Stimulated activated CD4-positive, alpha-beta T cell treated with anti-CD3 and anti-CD28 coated beads, Interleukin-12 subunit alpha, Interleukin-12 subunit beta, amount 100 ng/mL, for 48 hours (primary cell): ENCODE results near the gene GTF2I.
"Not testable (repeated sequence)": the region's sequence is repeated elsewhere in the genome, so short reads cannot be mapped to it uniquely, and the experiment has no call there.

Experiments used
- DNase-seq, 3 donors: peaks; one replicate each; pipeline ENCODE4 v3.0.0-alpha.2; 2020; ENCODE audit warnings: low read depth in 2 of 3, low spot score in 1 of 3

Gene GTF2I

GRCh38 chr7:74656441-74656836 lies 1.1 kb upstream of the GTF2I start:
- peak; percentile 40 to 53 (median 52) for DNase-seq

GRCh38 chr7:74656837-74657691 lies 454 bp upstream of the GTF2I start:
- DNase-seq: peak; percentile 96 to 99 (median 97)

GRCh38 chr7:74658178-74659004 lies 873 bp downstream of the GTF2I start:
- DNase-seq: peak; percentile 72 to 88 (median 82)

GRCh38 chr7:74660202-74660601 lies 2.7 kb downstream of the GTF2I start:
- not testable (repeated sequence) for DNase-seq

- DNase-seq: not testable (repeated sequence)
These were observed 4.6 kb downstream of the GTF2I start for GRCh38 chr7:74661836-74662794.

- DNase-seq: no peak
These were observed 7.9 kb downstream of the GTF2I start for GRCh38 chr7:74665296-74665938.

- DNase-seq: not testable (repeated sequence)
These were observed 9.5 kb downstream of the GTF2I start for GRCh38 chr7:74667013-74667412.

GRCh38 chr7:74667520-74667919 lies 10.0 kb downstream of the GTF2I start:
- not testable (repeated sequence) for DNase-seq

GRCh38 chr7:74671602-74672001 lies 14.1 kb downstream of the GTF2I start:
- DNase-seq: no peak

- no peak for DNase-seq
These were observed 14.9 kb downstream of the GTF2I start for GRCh38 chr7:74672343-74672915.

GRCh38 chr7:74674166-74674565 lies 16.6 kb downstream of the GTF2I start:
- DNase-seq: no peak

- no peak for DNase-seq
These were observed 25.3 kb downstream of the GTF2I start for GRCh38 chr7:74682829-74683228.

- no peak for DNase-seq
These were observed 26.3 kb downstream of the GTF2I start for GRCh38 chr7:74683799-74684198.

- no peak for DNase-seq
These were observed 27.0 kb downstream of the GTF2I start for GRCh38 chr7:74684473-74684872.

- no peak for DNase-seq
These were observed 27.4 kb downstream of the GTF2I start for GRCh38 chr7:74684921-74685320.

GRCh38 chr7:74690474-74690873 lies 33.0 kb downstream of the GTF2I start:
- no peak for DNase-seq

- not testable (repeated sequence) for DNase-seq
These were observed 46.9 kb downstream of the GTF2I start for GRCh38 chr7:74704419-74704818.

GRCh38 chr7:74707238-74707637 lies 49.7 kb downstream of the GTF2I start:
- DNase-seq: no peak

- DNase-seq: no peak
These were observed 51.2 kb downstream of the GTF2I start for GRCh38 chr7:74708569-74709275.
